HG02970 (cell line): ENCODE results near the gene AP1M2.

ENCODE experiments used
- ATAC-seq: cut with Tn5 transposase; IDR thresholded peaks from one replicate; pipeline ENCODE4 v1.9.1; 2021; ENCODE audit warnings: mild to moderate bottlenecking, moderate library complexity, moderate number of reproducible peaks; ENCODE audit not compliant: unreplicated experiment, low FRiP score

AP1M2 gene

GRCh38 chr19:10587022-10587838 lies at the start of gene AP1M2:
TSS of gene AP1M2 (minus strand) at chr19:10587312. CDS start at chr19:10587231, 81 bp downstream.
- no peak for ATAC-seq

- ATAC-seq = no peak
Measured at GRCh38 chr19:10636304-10636972, 49.3 kb upstream of the AP1M2 start.

- ATAC-seq = no peak
Measured at GRCh38 chr19:10634963-10635362, 47.9 kb upstream of the AP1M2 start.

GRCh38 chr19:10634430-10634829 lies 47.3 kb upstream of the AP1M2 start:
- ATAC-seq = no peak

GRCh38 chr19:10631874-10632273 lies 44.8 kb upstream of the AP1M2 start:
- ATAC-seq = no peak

- ATAC-seq = no peak
Measured at GRCh38 chr19:10625762-10626138, 38.6 kb upstream of the AP1M2 start.

- ATAC-seq = no peak
Measured at GRCh38 chr19:10625003-10625761, 38.1 kb upstream of the AP1M2 start, which contains the start of gene SLC44A2. TSS of gene SLC44A2 (plus strand) at chr19:10625553. CDS start at chr19:10625634, 81 bp downstream.

GRCh38 chr19:10624585-10624984 lies 37.5 kb upstream of the AP1M2 start:
- no peak for ATAC-seq

GRCh38 chr19:10621966-10622365 lies 34.9 kb upstream of the AP1M2 start:
- no peak for ATAC-seq

GRCh38 chr19:10620786-10621185 lies 33.7 kb upstream of the AP1M2 start:
- ATAC-seq = no peak

GRCh38 chr19:10618846-10619245 lies 31.7 kb upstream of the AP1M2 start:
- ATAC-seq = no peak

GRCh38 chr19:10617409-10618121 lies 30.5 kb upstream of the AP1M2 start:
- ATAC-seq = no peak

GRCh38 chr19:10615429-10616023 lies 28.4 kb upstream of the AP1M2 start:
- ATAC-seq = no peak

GRCh38 chr19:10612499-10613119 lies 25.5 kb upstream of the AP1M2 start:
- ATAC-seq = no peak

- ATAC-seq = no peak
Measured at GRCh38 chr19:10611907-10612306, 24.8 kb upstream of the AP1M2 start.

- peak; percentile 12 for ATAC-seq
Measured at GRCh38 chr19:10604460-10604980, 17.4 kb upstream of the AP1M2 start.

GRCh38 chr19:10603873-10604459 lies 16.9 kb upstream of the AP1M2 start:
- ATAC-seq = peak; percentile 27

GRCh38 chr19:10603084-10603872 lies 16.2 kb upstream of the AP1M2 start:
- peak; percentile 33 for ATAC-seq
